Fibroblast of pulmonary artery (primary cell): ENCODE measurements around the gene SCN4B.

ENCODE experiments used
- DNase-seq: peaks from one replicate; pipeline ENCODE4 v3.0.0-alpha.2; 2010; ENCODE audit warnings: low read depth
- H3K4me3 ChIP-seq: replicated peaks from 2 replicates; pipeline ENCODE4 v1.5.1; 2011; ENCODE audit warnings: low read depth, mild to moderate bottlenecking, control low read depth, low read length, moderate library complexity
- CTCF ChIP-seq: IDR thresholded peaks from 2 replicates; pipeline ENCODE4 v1.5.1; 2011; ENCODE audit warnings: mild to moderate bottlenecking, control low read depth, low read length, inconsistent platforms; ENCODE audit errors: missing control alignments

Gene SCN4B

GRCh38 chr11:118117790-118118601, 34.6 kb downstream of the SCN4B start:
- DNase-seq: no peak
- no peak for TF ChIP-seq CTCF
- H3K4me3 ChIP-seq: no peak overlapping the region

- H3K4me3 ChIP-seq: no peak overlapping the region
- TF ChIP-seq CTCF: no peak
- DNase-seq: no peak
Observed at GRCh38 chr11:118115048-118115447, 37.6 kb downstream of the SCN4B start.

GRCh38 chr11:118114266-118114665, 38.4 kb downstream of the SCN4B start:
- no peak overlapping the region for H3K4me3 ChIP-seq
- DNase-seq: no peak

GRCh38 chr11:118112711-118113430, 39.8 kb downstream of the SCN4B start:
- DNase-seq: no peak
- H3K4me3 ChIP-seq: no peak overlapping the region
- TF ChIP-seq CTCF: no peak

More at GRCh38 chr11:118114266-118114665, 38.4 kb downstream of the SCN4B start:
- TF ChIP-seq CTCF: no peak

- H3K4me3 ChIP-seq: no peak overlapping the region
- no peak for TF ChIP-seq CTCF
- no peak for DNase-seq
Observed at GRCh38 chr11:118111744-118112035, 40.9 kb downstream of the SCN4B start.

- TF ChIP-seq CTCF: no peak
- no peak overlapping the region for H3K4me3 ChIP-seq
- no peak for DNase-seq
Observed at GRCh38 chr11:118111019-118111743, 41.4 kb downstream of the SCN4B start.
